CD4-positive, alpha-beta T cell treated with Interleukin-1 beta for 1 hour (primary cell): Measurements from ENCODE around the gene SRCIN1.
"Not testable (repeated sequence)": the region's sequence is repeated elsewhere in the genome, so short reads cannot be mapped to it uniquely, and the experiment has no call there.

Experiments used
- DNase-seq, 2 donors: peaks; one replicate each; pipeline ENCODE4 v3.0.0-alpha.2; 2020 to 2022

The SRCIN1 gene

DNA sequence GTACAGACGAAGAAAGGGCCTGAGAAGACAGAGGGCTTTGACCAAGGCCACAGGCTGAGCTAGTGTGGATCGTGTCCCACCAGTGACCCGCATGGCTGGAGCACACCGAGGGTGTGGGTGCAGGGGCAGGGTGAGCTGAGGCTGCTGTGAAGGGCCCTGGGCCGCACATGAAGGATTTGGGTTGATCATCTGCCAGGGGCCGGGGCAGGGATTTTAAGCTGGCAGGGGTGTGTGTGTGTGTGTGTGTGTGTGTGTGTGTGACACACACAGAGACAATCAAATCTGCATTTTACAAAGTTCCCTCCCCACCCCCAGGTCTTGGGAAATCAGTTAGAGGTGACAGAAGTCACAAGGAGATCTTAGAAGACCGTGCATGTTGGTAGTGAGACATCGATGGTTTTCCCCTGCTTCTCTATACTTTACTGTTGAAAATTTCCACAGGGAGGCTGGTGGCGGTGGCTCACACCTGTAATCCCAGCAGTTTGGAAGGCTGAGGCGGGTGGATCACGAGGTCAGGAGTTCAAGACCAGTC, 65.2 kb downstream of the SRCIN1 start:
- no peak for DNase-seq

DNA sequence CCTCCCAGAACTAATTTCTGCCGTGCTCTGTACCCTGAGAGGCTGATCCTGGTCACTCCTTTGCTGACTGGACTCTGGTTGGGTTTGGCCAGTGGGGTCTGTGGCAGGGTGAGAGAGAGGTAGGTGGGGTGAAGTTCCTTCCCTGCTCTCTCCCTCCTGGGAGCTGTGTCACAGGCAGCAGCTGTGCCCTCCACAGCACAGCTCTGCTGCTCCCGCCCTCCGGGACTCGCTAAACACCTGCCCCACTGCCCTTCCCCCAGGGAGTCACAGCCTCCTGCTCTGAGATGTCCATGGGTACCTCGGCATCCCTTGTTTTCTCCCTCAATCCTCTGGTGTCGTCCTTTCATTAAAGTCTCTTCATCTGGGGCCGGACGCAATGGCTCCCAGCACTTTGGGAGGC, 66.4 kb downstream of the SRCIN1 start:
- DNase-seq = no peak

DNA sequence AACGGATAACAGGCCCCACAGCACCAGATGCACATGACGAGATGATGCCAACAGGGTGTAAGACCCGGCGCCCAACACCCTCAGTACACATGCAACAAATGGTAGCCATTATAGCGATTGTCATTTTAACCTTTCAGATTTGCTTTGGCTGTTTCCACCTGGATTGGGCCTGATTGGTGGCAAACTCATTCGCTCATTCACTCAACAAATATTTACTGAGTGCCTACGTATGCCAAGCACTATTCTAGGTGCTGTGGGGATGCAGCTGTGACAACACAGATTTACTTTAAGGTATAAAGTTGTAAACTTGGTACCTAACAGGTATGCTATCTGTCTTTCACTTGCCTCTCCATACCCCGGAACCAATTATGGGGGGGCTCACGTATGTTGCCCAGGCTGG, 66.8 kb downstream of the SRCIN1 start:
- DNase-seq = no peak

DNA sequence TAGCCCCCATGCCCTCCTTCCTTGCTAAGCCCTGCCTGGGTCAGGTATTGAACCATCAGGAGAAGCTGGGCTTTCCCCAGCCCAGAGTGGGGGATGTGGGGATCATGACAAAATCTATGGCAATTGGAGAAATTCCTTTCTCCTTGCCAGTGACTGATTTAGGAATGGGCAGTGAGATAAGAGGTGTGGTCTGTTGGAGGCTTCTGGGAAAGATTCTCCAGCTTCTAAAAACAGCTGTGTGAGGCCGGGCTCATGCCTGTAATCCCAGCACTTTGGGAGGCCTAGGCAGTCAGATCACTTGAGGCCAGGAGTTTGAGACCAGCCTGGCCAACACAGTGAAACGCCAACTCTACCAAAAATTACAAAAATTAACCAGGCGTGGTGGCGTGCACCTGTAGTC, 69.1 kb downstream of the SRCIN1 start:
- DNase-seq = no peak

DNA sequence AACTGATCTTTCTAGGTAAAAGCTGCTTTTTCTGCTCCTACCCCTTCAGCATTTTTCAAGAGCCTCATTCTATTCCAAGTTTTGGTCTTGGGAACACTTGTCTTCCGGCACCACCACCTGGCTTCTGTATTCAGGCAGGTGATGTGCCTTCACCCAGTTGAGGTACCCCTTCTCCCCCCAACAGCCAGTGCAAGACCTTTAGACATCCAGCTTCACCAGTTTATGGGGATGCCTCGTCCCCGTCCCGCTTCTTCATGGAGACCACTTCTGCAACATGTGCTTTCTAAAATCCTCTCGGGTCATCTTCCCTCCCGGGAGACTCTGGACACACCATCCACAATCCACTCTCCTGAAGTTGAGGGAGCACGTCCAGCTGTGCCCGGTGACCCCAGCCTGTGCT, 69.9 kb downstream of the SRCIN1 start:
- no peak for DNase-seq

DNA sequence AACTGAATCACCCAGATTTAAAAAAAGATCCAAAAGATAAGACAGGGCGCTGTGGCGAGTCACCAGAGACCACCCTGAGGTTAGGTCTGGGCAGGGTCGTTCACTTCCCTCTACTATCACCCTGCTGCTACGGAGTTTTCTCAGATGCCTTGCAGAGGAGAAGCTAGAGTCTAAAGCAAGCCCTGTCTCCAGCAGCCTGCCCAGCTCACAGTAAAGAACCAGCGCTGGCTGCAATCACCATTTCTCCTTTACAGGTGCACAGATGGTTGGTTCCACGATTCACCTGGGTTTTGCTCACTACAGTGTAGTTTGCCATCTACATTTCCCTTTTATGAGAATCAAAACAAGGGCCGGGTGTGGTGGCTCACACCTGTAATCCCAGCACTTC, 71.3 kb downstream of the SRCIN1 start:
- no peak for DNase-seq

DNA sequence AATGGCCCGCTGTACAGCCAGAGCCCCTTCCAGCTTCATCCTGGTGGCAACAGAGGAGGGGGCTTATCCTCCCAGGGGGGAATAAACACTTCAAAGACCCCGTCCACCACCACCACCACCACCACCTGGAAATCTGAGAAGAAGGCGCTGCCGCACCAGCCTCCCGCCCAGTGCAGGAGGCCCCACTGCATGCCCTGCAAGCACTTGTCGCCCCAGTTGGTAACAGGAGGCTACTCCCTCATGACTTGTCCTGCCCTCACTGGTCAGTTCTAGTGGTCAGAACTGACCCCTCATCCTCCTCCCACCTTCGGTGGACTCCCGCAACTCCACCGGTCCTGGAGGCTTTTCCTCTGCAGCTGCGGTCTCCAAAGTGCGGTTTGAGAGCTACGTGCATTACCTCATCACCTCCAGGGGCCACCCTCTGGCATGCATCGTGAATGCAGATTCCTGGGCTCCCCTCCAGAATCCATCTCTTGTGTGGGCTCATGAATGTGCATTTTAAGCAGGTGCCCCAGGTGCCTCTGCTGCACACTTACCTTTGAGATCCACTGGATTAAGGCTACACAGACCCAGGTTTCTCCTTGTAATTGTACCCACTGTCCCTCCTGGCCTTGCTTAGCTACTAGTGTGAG, 71.8 kb downstream of the SRCIN1 start:
- no peak for DNase-seq

DNA sequence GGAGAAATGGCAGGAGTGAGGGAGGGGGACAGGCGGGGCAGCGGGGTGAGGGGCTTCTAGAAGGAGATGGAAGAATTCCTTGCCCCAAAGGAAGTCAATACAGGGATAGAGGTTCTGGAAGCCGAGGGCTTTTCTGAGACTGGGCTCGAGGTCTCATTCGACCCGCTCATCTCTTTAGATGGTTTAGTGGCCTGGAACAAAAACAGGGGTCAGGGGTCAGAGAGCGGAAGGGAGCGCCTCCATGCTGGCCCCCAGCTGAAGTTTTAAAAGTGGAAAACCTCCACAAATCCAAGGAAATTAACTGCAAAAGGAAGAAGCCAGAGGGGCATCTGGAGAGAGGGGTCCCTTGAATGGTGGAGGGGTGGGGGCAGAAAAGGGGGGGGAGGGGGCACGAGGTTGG, 72.5 kb downstream of the SRCIN1 start:
- DNase-seq = no peak

DNA sequence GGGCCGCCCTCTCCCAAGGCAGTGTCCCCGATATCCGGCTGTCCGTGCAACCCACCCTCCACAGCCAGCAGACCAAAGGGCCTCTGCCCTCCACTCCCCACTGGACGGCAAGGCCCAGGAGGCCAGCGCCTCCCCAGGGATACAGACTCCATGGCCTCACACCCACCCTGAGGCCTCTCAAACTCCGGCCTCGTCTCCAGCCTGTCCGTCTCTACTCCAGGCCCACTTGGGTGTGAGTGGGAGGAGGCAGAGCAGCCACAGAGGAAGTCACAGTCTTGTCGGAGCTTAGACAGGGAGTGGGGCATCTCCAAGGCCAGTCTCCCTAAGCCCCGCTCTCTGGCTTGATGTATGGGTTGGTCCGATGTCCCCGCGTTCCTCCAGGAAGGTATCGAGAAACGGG, 73.3 kb downstream of the SRCIN1 start:
- no peak for DNase-seq

DNA sequence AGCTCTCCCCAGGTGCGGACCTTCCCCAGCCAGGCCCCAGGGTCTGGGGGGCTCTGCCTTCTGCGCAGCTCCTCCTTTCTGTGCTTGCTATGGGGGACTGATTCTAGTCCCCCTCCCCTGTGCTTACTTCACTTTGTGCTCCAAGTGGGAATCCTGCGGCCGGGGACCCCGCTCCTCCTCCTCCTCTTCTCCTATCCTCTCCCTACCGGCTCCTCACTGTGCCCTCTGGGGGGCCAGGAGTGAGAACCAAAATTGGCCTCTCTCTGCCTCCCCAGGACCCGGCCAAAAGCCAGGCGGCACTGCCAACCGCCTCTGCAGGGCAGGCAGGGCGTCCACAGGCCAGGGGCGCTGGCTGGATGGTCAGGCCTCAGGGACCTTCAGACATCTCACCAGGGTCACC, 74.0 kb downstream of the SRCIN1 start:
- DNase-seq = not testable (repeated sequence)

DNA sequence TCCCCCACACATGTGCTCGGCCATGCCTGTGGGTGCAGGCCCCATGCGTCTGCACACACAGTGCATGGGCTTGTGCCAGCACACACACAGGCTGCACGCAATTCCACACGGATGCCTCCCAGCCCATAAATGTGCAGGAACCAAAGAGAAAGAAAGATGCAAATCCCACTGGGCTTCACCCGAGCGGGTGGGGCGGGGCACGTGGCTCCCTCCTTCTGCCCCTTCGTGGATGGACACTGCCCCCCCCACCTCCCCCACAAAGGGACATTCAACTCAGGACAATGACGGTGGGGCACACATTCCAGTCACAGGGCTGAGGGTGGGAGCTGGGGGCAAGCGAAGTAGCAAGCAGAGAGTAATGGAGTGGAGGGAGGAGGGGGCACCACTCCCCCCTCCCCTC, 74.9 kb downstream of the SRCIN1 start:
- DNase-seq = not testable (repeated sequence)

DNA sequence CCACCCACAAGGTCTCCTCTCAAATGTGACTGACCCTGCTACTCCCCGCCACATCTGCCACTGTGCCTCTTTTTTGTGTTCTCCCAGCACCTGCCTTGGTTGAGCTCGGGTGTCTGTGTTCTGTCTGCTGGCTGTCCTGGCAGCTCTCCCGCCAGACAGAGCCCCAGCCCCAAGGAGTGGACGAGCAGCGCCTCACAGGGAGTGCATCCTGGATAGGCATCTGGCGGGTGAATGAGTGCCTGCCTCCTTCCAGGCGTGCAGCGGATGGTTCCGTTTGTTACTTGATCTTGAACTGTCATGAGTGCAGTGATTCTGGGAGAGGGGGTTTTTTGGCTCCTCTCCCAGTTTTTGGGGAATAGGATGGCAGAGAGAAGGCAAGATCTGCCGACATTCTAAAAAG, 77.6 kb downstream of the SRCIN1 start:
- DNase-seq = not testable (repeated sequence)

DNA sequence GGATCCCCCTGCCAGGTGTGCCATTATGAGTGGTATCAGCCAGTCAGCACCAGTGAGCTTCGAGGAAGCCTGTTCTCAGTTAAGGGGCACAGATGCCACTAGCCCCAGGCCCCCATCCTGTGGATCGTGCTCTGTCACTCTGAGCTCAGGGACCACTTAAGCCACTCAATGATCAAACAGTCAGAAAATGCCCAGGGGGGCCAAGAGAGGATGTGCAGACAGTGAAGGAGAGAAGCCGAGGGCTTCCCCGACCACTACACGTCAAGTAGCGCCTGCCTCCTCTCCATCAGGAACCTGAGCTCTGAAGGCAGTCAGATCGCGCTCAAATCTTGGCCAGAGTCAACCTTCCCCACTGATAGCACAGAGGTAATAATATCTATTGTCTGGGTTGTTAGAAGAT, 79.2 kb downstream of the SRCIN1 start:
- not testable (repeated sequence) for DNase-seq

DNA sequence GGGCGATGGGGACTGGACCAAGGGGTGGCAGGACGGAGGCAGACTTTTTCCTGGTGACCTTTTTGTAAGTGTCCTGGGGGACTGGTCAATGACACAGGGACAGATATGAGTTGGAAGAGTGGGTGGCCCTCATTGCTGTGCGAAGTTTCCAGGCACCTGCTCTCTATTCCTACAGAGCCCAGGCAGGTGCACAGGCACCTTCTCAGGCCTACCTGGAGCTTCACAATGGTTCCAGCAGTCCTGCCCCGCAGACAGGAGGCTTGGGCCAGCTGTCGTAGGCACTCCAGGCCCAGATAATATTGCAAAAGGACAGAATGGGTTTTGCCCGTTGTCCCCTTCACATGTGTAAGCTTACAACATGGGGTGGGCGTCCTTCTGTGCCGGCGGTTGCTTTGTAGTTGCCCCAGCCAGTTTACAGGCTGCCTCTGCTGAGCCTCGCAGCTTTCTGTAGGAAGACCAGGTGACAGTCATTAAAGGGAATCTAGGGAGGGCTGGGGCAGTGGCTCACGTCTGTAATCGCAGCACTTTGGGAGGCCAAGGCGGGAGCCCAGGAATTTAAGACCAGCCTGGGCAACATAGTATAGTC, 93.2 kb downstream of the SRCIN1 start:
- DNase-seq = no peak

DNA sequence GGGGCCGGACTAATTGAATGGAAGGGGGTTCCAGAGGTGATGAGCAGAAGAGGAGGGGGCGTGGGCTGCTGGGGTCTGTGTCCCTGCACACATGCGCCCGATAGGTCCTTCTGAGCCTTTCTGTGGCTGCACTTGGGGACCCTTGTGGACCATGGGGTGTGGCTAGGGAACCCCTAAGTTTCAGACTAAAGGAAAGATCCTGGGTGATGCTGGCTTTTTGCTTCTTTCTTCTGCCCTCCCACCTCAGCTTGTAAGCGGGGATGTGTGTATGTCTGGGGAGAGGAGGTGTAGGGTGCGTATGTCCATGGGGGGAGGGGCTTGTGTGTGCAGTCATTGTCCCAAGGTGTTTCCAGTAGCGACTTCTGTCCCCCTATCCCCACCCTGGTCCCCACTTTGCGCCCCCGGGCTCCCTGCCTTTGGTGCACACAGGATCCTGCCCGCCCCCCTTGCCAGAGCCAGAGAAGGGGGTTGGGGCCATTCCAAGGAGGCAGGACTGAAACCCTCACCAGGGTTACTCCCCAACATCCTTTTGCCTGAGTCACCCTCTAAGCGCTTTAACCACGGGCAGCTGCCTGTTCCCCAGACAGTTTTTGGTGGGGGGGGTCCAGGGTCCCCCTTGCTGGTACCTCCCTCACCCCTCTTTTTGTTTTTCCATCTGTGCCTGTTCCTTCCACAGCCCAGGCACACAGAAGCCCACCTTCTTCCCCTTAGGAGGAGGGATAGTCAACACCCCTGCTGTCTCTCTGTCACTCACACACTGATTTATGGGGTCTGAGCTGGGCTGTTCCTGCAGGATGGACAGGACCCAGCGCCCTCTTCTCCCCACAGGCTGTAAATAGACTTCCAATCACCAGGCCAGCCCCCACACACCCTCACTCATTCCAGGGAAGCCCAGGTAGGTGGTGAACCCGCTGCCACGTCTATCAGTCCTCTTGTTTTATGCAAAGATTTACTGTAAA, 94.3 kb downstream of the SRCIN1 start:
- no peak for DNase-seq

DNA sequence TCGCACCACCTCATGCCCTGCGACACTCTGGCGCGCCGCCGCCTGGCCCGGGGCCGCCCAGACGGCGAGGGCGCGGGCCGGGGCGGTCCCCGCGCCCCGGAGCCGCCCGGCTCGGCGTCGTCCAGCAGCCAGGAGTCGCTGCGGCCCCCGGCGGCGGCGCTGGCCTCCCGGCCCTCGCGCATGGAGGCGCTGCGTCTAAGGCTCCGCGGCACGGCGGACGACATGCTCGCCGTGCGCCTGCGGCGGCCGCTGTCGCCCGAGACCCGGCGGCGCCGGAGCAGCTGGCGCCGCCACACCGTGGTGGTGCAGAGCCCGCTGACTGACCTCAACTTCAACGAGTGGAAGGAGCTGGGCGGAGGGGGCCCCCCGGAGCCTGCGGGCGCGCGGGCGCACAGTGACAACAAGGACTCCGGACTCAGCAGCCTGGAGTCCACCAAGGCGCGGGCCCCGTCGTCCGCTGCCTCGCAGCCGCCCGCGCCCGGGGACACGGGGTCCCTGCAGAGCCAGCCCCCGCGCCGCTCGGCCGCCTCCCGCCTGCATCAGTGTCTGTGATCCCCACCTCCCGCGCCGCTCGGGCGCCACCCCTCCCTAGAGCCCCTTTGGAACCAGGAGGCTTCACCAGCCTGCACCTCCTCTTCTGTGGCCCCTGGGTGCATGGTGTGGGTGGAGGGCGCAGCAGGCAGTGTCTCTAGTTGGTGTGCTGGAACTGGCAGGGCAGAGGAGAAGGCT, 95.2 kb downstream of the SRCIN1 start:
- no peak for DNase-seq

DNA sequence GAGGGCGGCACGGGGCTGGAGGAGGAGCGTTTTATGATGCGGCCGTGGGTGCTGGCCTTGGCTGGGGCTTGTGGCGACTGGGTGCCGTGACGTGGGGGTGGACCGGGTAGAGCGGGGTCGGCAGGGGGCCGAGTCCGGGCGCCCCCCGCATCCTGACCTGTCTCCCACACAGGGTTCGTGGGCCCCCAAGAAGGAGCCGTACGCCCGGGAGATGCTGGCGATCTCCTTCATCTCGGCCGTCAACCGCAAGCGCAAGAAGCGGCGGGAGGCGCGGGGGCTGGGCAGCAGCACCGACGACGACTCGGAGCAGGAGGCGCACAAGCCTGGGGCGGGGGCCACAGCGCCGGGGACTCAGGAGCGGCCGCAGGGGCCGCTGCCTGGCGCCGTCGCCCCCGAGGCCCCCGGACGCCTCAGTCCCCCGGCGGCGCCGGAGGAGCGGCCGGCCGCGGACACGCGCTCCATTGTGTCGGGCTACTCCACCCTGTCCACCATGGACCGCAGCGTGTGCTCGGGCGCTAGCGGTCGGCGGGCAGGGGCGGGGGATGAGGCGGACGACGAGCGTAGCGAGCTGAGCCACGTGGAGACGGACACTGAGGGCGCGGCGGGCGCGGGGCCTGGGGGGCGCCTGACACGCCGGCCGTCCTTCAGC, 95.9 kb downstream of the SRCIN1 start:
- DNase-seq = no peak

DNA sequence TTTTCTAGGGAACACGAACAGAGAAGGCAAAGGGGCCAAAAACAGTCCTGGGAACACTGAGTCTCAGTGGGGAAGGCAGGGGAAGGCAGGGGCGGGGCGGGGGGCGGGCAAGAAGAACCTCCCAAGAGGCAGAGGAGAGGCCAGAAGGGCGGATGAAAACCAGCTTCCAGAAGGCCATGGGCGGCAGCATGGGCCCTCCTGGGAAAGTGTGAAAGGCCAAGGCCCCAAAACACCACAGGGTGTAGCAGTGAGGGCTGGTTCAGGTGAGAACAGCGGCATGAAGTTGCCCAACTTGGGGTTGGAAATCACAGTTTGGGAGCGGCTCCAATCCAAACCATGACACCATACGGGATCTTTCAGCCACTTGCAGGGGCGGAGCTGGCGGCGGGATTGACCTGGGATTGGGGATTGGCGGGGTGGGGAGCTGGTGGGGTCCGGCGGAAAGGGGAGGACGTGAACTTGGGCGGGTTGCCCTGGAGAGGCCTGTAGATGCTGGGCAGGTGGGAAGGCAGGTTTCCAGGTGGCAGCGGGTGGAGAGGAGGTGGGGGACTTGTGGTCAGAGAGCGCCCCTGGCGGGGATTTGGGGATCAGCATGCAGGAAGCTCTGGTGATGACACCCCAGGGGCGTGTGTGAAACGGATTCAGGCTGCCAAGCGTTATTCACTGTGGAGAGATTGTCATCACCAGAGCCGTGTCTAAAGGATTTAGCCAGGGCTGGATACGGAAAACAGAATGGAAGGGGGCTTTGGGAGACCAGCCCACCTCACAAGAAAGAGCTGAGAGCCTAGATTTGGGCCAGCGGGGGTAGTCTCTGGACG, 96.6 kb downstream of the SRCIN1 start:
- DNase-seq = peak; percentile 72

DNA sequence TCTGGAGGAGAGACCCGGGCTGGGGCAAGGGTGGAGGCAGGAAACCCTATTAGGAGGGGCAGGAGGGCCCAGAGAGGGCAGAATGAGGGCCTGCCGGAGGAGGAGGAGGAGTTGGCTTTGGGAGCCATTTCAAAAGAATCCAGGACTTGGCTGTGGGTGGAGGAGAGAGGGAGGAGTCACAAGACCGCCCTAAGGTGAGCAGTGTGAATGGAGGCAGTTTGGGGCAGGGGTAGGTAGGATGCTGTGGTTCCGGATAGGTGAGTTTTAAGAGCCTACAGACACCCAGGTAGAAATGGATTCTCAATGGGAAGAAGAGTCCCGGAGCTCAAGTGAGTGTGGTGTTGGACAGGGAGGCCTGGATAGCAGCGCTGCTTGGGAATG, 97.2 kb downstream of the SRCIN1 start:
- no peak for DNase-seq

DNA sequence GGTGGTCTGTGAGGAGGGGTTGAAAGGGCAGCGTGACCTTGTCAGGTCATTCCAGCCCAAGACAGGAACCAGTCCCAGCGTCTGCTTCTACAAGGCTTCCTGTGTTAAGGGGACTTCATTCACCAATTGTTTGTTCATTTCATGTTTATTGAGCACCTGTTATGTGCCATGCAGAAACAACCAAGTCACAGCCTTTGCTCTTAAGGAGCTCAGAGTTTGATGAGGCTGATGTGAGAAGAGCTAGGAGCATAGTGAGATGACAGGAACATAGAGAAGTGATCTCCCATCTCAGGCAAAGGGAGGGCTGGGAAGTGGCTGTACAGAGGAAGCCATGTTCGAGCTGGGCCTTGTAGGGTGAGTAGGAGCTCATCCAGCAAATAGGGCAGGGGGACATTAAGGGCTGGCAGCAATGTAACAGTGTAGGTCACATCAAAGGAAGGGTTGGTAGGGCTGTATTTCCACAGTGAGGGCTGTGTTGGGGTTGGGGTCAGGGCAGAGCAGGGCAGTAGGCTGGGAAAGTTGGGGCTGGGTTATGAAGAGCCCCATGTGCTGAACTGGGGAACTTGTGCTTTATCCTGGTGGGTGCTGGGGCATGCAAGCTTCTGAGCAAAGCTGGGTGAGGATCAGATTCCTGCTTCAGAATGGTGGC, 97.7 kb downstream of the SRCIN1 start:
- DNase-seq = no peak

DNA sequence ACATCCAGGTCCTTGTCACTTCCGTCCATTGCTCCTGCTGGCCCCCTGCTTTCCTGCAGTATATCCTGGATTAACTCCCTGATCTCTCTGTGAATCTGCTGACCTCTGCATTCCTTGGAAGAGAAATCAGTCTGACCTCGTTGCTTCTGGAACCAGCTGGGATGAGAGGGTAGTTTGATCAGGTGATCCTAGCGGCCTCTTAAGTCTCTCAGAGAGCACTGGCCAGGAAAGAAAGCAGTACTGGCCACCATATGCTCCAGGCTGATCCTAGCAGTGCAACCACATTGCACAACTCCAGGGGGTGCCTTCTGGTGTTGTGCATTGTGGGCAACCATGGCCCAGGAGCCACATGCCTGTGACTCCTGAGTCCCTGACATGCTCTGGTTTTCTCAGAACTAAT, 98.3 kb downstream of the SRCIN1 start:
- DNase-seq = no peak
